ENCODE results near the gene RFX5.
A peak's percentile ranks its signal among the peaks of the same experiment; 100 is the strongest.

The RFX5 gene

DNA sequence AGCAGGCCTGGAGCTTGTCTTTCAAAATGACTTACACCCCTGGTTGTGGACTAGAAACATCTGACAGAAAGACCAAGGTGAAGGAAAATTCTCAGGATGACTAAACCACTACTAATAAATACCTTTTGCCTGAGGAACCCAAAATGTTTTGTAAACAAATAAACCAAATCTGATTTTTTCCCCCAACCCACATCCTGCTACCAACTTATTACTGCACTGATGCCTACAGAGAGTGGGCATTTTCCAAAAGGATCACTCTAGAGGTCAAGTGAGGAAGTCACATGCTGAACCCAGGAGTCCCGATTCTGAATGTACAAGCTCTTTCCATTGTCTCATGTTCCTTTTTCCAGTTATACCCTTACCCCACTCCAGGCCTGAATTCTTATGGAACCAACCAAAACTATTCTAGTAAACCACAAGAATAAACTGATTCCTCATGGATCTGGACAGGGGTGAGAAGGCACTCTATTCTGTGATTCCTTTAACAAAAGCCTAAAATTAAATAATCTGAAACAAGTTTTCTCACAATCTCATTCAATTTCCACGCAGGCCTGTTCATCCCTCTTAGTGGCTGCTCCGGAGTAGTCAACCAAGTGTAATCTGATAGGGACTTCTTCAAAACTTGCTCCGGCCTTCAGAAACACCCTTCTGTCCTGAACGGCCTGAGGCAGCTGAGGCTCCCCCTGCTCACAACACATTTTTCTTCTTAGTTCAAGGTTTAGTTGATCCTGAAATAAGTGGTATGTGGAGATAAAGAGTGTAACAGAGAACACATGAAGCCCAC, 21.2 kb downstream of the RFX5 start:
- FAIRE-seq (no peak), DNase-seq (ENCODE audit: insufficient read length, low spot score) (no peak)

DNA sequence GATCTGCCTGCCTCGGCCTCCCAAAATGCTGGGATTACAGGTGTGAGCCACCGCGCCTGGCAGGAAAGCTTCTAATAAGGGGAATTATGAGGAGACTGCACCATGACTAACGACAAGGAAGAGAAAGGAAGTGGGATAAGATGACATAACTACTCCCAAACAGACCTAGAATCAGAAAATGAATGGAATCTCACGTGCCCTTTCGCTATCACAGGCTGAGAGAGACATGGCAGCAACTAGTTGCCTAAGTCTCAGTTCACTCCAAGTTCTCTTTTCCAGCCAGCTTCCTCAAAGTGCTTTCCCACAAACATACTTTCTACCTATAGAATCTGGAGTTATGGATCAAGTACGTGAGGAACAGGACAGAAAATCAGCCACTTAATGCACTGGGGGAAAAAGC, 21.8 kb downstream of the RFX5 start:
- FAIRE-seq (no peak), DNase-seq (ENCODE audit: insufficient read length, low spot score) (no peak)

DNA sequence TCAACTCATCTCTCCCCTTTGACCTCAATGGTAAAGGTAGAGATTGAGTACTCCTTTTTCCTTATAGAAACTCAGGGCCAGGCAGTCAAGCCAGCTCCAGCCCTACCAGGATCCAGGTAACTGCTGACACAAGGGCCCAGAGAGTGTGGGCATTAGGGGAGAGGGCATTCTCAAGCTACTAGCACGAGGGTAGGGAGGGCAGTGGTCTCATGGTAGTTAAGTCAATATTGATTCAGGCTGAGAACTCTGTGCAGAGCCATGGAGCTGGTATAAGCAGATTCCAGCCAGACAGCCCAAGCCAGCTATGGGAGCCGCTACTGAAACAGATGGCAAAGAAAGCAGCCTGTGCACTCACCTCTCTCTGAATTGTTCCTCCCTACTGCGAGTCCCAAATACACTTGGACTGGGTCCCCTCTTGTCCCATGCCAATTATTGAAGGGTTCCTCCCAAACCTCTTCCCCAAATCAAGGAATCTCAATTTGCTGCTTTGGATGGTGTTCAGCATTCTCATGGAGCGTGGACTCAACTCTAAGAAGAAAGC, 22.6 kb downstream of the RFX5 start:
- DNase-seq (ENCODE audit: insufficient read length, low spot score), result no peak
- no peak for FAIRE-seq

DNA sequence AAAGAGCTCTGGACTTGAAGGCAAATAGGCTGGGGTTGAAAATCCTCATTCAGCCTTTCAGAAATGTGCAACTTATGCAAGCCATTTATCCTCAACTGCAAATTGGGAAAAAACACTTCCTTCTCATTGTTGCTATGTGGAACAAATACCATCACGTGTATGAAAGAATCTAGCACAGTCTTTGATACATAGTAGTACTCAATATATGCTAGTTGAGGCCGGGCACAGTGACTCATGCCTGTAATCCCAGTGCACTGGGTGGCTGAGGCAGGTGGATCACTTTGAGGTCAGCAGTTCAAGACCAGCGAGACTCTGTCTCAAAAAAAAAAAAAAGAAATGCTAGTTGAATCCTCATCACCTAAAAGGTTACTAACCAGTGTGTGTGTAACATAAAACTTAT, 28.1 kb downstream of the RFX5 start:
- DNase-seq (ENCODE audit: insufficient read length, low spot score) (no peak), FAIRE-seq (no peak)

DNA sequence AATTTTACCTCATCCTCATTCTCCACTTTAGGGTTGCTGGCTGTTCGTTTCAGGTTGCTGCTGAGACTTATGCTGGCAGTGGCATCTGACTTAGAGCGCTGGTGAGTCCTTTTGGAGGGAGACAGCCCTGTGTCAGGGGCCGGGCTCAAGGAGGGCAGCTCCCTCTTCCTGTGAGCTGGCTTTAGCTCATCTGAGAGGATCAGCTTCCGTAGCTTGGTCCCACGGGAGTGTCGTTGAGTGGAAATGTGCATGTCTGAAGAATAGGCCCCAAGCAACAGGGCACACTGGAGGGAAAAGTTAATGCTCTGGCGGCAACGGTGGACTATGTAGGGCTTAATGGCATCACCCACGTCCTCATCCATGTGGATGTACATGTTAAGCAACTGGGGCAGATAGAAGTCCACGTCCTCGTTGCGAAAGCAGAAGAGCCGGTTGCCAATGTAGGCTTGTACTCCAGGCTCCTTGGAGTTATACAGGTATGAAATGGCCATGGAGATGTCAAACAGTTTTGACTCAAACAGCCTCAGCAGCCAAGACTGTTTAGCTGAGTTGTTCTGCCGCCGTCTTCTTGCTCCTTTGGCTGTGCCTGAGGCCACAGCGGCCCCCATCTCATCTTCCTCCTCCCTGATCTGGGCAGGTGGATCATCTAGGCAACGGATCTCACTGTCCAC, 31.4 kb downstream of the RFX5 start:
- no peak for DNase-seq (ENCODE audit: insufficient read length, low spot score)
- no peak for FAIRE-seq

DNA sequence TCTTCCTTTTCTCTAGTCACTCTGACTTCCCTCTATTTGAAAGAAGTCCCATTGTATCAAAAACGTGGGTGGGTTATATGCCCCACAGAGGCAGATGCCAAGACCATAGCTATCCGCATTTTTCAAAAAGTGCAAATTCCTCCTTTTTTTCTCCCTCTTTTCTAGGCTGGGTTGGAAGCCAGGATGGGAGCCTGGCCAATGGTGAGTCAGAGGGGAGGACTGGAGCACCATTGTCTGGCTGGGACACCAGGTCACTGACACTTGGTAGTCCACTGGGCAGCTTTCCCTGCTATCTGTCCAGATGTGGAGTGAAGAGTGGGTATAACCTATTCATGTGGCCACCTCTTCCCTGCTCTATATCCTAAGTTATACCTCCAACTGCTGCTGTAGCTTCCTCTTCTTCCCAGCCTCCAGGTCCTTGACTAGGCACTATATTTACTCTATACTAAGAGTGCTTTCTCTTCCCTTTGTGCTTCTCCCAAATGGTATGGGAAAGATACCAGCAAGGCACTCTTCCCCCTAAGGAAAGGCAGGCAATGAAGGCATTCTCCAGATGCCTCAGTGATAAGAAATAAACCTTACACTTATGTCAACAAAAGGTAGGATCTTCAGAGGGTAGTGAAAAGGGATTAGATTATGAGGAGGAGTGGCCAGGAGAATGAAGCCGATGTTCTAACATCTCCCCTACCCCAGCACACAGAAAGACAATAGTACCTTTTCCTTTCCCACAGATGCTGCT, 32.7 kb downstream of the RFX5 start:
- no peak for DNase-seq (ENCODE audit: insufficient read length, low spot score)
- FAIRE-seq, result no peak

DNA sequence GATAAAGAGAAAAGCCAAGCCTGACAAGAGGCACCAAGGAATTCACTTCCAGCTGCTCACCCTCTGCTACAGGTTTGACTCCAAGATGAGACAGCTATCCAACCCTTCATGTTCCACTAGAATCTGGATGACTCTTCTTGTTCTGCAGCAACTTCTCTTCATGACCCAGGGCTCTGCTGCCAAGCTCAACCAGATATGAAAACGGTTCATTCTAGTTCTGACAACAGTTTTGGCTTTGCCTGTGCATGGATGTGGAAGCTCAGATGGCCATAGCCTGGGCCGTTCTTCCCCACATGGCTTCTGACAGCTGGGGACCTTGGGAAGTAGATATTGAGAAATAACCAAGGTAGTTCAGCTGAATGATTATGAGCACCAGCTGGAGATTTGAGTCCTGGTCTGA, 33.6 kb downstream of the RFX5 start:
- DNase-seq (ENCODE audit: insufficient read length, low spot score) (no peak), FAIRE-seq (no peak)

DNA sequence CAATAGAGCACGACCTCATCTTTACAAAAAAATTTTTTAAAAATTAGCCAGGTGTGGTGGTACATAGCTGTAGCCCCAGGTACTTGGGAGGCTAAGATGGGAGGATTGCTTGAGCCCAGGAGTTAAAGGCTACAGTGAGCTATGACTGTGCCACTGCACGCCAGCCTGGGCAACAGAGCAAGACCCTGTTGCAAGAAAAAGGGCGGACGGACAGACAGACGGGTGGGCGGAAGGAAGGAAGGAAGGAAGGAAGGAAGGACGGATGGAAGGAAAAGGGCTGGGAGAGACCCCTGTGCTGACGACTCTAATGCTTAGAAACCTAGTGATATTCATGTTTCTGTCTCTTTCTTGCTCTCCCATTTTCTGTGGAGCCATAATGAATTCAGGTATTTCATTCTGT, 34.2 kb downstream of the RFX5 start:
- no peak for FAIRE-seq
- DNase-seq (ENCODE audit: insufficient read length, low spot score), result no peak

DNA sequence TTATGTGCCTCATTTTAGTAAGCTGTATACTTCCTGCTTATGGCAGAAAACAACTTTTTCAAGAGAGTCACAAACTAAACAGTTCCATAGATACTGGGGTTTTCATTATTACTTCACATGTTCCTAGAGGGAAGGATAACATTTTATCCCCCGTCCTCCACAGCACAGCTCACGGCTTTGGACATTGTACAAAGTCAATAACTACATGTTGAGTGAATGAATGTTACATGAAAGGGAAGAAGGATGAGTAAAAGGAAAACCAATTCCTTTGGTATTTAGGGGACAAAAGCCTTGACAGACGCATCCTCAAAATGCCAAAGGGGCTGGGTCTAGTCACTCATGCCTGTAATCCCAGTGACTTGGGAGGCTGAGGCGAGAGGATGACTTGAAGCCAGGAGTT, 34.6 kb downstream of the RFX5 start:
- FAIRE-seq, result no peak

DNA sequence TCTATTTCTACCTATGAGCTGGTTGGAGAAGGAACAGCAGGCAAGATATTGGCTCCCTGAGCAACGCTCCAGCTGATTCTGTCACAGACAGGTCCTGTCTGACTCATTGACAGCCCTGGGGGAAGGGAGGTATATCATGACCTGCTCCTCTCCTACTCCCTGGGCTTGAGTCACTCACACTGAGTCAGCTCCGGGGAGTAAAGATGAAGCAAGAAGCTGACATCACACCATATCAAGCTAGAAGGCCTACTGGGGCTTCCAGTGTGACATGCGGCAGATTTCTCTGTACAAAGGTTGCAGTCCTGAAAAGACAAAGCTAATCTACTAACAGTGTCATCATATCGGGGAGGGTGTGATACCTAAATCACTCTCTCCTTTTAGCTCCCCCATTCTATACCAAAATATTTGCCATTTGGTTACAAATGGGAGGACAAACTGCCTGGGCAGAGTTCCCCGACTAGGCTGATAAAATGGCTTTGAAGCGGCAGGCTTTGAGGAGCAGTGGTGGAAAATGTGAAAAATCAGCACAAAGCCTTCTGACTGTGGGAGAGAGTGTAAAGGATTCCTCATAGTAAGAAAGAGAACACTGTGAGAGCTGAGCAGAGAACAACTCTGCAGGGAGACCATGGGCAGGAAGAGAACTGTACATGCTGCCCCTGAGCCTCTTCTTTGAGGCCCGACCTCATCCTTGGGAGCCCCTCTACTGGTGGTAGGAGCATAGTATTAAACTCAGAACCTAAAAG, 35.3 kb downstream of the RFX5 start:
- DNase-seq (ENCODE audit: insufficient read length, low spot score) (peak; percentile 95), FAIRE-seq (no peak)

More for the DNA sequence above, 34.6 kb downstream of the RFX5 start:
- no peak for DNase-seq (ENCODE audit: insufficient read length, low spot score)

DNA sequence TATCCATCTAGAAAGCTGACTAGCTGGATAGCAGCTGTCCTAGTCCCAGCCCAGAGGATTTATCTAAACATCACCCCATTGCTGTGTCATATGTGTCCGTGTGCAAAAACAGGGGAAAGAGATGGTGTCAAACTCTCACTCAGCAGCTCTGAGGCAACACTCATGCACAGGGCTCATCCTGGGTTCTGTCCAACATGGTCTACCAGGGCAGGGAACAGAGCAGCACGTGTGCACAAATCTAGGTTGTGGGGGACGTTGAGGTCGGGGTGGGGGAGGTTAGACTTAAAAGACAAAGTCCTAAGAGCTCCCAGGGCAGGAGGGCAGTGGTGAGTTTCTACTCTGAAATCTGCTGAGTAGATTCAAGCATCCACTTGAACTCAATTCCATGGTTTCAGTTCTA, 36.0 kb downstream of the RFX5 start:
- DNase-seq (ENCODE audit: insufficient read length, low spot score), result no peak
- FAIRE-seq, result no peak

DNA sequence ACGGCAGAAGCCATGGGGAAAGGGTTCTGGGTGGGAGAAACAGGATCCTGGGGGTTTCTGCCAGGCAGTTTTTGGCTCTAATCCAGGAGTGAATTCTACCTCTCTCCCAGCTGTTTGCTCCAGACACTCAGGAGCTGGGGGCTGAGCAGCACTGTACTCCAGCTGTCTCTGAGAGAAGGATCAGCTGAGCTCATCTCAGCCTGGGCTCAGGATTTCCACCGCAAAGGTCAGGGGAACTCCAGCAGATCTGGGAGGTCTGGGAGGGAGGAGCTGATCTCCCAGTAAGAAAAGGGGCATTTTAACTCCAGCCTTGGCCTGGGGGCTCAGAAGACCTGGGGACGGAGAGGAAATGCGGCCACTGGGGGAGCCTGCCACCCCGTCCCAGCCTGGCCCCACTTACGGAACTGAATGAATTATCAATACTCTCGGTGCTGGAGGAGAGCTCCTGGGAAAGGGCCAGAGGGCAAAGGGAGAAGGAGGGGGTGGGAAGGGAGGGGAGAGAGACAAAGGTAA, 37.2 kb downstream of the RFX5 start:
- FAIRE-seq (no peak), DNase-seq (ENCODE audit: insufficient read length, low spot score) (no peak)

DNA sequence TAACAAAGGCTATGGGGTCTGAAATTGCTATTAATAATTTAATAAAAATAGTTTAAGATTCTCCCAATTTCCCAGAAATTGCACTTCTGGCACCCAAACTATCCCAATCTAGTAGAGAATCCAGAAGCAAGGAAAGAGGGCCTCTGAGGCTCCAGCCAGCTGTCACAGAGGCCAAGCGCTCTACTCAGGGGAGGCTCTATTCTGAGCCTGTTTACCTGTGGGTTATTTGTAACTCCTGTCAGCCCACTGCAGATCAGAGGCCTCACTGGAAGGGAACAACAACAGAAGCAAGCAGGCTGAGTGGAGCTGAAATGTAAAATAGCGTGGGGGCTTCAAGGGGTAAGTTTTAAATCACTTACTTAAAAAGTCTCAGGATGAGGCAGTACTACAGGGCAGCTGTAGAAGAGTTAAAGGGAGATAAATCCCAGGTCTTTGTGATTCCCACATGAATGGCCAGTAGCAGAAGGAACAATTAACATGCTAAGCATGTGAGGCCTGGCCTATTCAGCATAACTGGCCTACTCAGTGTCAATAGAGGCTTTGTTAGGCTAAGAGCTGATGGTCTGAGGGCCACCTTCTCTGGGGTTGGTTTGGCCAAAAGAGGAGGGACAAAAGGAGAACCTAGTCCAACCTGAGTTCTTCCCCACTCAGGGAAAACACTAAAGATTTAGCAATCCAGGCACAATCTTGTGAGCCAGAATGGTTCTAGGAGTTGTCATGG, 52.1 kb downstream of the RFX5 start:
- FAIRE-seq (no peak), DNase-seq (ENCODE audit: insufficient read length, low spot score) (no peak)

DNA sequence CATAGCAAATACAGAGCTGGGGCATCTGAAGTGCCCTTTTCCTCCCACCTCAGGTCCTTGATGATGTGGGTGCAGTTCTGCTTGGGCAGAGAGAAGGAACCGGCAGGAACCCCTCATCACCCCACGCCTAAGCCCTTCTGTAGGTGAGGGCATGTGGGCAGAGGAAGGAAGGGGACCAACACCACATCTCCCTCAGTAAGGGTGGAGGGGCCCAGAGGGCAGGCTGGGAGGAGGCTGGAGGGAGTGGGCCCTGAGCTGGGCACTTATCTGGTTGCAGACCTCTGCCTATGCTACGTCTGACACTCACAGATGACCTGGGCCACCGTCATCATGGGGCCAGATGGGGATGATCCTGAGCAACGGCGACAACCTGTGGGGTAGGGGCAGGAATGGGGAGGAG, 54.0 kb downstream of the RFX5 start:
- FAIRE-seq (no peak), DNase-seq (ENCODE audit: insufficient read length, low spot score) (no peak)

DNA sequence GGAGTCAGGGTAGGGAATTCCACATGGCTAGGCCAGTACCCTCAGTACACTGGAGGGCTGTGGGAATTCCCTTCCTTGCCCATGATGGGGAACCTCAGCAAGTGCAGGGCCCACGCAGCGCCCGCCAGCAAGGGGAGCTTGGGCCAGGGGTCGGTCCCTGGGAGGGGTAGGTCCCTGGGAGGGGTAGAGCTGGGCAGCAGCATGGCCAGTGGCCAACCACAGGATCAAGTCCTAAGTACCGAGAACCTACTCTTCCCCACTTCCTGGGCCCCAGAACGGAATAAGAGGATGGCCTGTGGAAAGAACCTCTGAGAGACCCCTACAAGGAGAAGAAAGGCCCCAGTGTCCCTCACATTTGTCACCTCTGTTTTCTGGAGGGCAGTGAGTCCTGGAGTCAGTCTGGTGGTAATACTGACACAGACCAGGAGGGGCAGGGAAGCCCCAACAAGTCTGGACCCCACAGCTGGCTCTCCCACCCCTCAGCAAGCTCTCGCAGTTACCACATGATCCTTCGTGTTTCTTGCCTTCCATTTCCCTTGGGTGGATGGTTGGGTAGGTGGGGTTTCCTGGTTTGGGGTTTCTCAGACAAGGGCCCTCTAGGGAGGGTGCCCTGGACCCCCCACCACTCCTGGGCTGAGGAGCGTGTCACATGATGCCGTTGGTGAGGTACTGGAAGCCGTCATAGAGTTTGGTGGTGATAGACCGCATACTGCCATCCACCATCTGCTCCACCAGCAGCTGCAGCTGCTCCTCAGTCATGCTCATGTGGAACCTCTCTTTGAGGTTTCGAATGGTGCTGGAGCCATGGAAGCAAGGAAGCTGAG, 54.6 kb downstream of the RFX5 start:
- no peak for DNase-seq (ENCODE audit: insufficient read length, low spot score)
- FAIRE-seq, result no peak

DNA sequence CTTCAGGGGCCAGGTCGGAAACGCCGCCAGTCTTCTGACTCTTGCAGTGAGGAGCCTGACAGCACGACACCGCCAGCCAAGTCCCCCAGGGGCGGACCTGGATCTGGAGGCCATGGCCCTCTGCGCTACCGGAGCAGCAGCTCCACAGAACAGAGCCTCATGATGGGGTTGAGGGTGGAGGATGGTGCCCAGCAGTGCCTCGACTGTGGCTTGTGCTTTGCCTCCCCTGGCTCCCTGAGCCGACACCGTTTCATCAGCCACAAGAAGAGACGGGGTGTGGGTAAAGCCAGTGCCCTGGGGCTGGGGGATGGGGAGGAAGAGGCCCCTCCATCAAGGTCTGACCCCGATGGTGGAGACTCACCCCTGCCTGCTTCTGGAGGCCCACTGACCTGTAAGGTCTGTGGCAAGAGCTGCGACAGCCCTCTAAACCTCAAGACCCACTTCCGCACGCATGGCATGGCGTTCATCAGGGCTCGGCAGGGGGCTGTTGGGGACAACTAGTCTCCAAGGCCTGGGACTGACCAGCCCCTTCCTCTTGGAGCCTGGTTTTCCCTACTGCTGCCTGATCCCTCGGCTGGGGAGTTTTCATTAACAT, 56.2 kb downstream of the RFX5 start:
- DNase-seq (ENCODE audit: insufficient read length, low spot score), result no peak
- FAIRE-seq, result no peak

Measured in HTR-8/SVneo (cell line).